Thyroid gland (tissue), 4 donors: ENCODE results near the gene PAX5. TPM values are rescaled to one million over a fixed set of nuclear protein-coding genes. Genes with fewer than 3 reads are reported as not detected.

Experiments used
- DNase-seq, 2 donors: peaks; one replicate each; pipeline ENCODE4 v3.0.0-alpha.2; 2019
- H3K27ac ChIP-seq, 3 donors: fragments of 200-600 bp; sonication (generic); 1 replicate in 2 of 3; 2 replicates in 1 of 3; pipeline ENCODE4 v1.5.1; 2016 to 2019; ENCODE audit warnings: mild to moderate bottlenecking in 1 of 3, moderate library complexity in 1 of 3
- H3K27me3 ChIP-seq: fragments of 200-600 bp; sonication (generic); one replicate; pipeline ENCODE4 v1.5.1; 2019
- H3K36me3 ChIP-seq, 2 donors: fragments of 200-600 bp; sonication (generic); one replicate each; pipeline ENCODE4 v1.5.1; 2016 to 2019
- H3K4me1 ChIP-seq, 2 donors: fragments of 200-600 bp; sonication (generic); one replicate each; pipeline ENCODE4 v1.5.1; 2017 to 2019
- H3K4me3 ChIP-seq, 3 donors: fragments of 200-600 bp; sonication (generic); replicated peaks in 1 of 3; 1 replicate in 2 of 3; 2 replicates in 1 of 3; pipeline ENCODE4 v1.5.1; 2016; ENCODE audit warnings: mild to moderate bottlenecking in 1 of 3
- H3K9me3 ChIP-seq: fragments of 200-600 bp; sonication (generic); one replicate; pipeline ENCODE4 v1.5.1; 2017
- CTCF ChIP-seq, 6 experiments: fragments of 200-600 bp in 3 of 6; fragments of 450-650 bp in 3 of 6; sonication (generic) in 3 of 6; IDR thresholded peaks; one replicate each; pipeline ENCODE4 v1.5.1; 2016 to 2019; ENCODE audit warnings: antibody characterized with exemption in 6 of 6, mild to moderate bottlenecking in 2 of 6, inconsistent platforms in 1 of 6, moderate library complexity in 1 of 6
- POLR2A ChIP-seq, 2 donors: fragments of 450-650 bp; IDR thresholded peaks; one replicate each; pipeline ENCODE4 v1.6.1; 2017; ENCODE audit warnings: antibody characterized with exemption in 2 of 2, mild to moderate bottlenecking in 2 of 2, moderate library complexity in 1 of 2
- WGBS, 2 donors: methylation state at CpG; one replicate each; pipeline ENCODE4 v1.1.5; 2017; 5-methylcytosine and 5-hydroxymethylcytosine counted together
- intact Hi-C: fragments of 100-400 bp; cut with DNase I; formaldehyde crosslinking; loops from one replicate; pipeline ENCODE4 v1.15.1; 2023
- total RNA-seq, 4 donors: library from RNA; depleted of rRNA; stranded (reverse); fragments of >200 nt; gene quantifications; one replicate each; pipeline ENCODE4 v1.2.3, GENCODE V29; 2016

Gene PAX5
- total RNA-seq, 4 donors from 2014 or later, result 0.68 TPM; not detected in 3

DNA sequence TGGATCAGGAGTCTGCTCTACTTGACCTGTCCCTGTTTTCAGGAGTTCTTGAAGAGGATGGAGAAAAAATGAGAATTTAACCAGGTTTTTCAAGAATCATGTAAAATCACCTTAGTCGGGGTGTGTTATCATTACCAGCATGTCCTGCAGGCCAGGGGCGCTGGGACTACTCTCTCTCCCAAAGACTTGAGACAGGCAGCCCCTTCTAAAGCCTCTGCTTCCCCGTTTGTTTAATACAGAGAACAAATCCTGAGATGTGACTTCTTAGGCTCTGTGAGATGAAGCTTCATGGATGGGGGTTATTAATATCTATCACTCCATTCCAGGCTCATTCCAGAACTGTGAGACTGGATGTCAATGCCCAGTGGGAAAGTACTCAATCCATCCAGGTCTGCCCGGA is 3.0 kb downstream of the PAX5 start:
- Histone ChIP-seq H3K9me3 (no peaks in the 10 kb centered on the region), H3K4me1 (peaks cover 15 to 51% of the 10 kb centered on the region in 2 donors), H3K27ac (no peak overlapping the region), H3K36me3 (no peaks in the 10 kb centered on the region), H3K4me3 (no peak overlapping the region), H3K27me3 (peaks cover 74% of the 10 kb centered on the region)
- intact Hi-C loops, result no loop called here
- 25 to 27% methylated on average over 4 of the region's 4 CpGs for WGBS, 2 donors
- TF ChIP-seq CTCF (IDR thresholded peaks at IDR 0.05), result no peak
- no peak for TF ChIP-seq POLR2A (IDR thresholded peaks at IDR 0.05)
- no peak for DNase-seq

DNA sequence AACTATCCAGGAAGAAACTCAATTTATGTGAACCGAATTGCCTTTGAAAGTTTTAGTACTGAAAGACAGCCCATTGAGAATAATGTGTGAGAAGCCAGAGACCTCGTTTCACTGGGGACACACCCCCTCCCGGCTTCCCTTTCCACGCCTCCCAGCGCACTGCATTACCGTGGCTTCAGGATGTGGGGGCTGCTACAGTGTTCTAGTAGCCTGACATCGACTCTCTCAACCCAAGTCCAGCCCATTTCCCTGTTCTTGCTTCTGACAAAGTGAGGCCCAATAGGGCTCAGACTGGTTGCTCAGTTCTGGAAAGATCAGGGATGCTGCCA is 3.5 kb downstream of the PAX5 start:
- Histone ChIP-seq H3K4me3 (no peak overlapping the region), H3K36me3 (no peaks in the 10 kb centered on the region), H3K9me3 (no peaks in the 10 kb centered on the region), H3K27ac (no peak overlapping the region), H3K27me3 (peaks cover 74% of the 10 kb centered on the region), H3K4me1 (peaks cover 20 to 51% of the 10 kb centered on the region in 2 donors)
- no peak for DNase-seq
- intact Hi-C loops, result no loop called here
- TF ChIP-seq POLR2A (IDR thresholded peaks at IDR 0.05) (no peak), CTCF (IDR thresholded peaks at IDR 0.05) (no peak)
- 2 to 9% methylated on average over 7 of the region's 7 CpGs for WGBS, 2 donors

DNA sequence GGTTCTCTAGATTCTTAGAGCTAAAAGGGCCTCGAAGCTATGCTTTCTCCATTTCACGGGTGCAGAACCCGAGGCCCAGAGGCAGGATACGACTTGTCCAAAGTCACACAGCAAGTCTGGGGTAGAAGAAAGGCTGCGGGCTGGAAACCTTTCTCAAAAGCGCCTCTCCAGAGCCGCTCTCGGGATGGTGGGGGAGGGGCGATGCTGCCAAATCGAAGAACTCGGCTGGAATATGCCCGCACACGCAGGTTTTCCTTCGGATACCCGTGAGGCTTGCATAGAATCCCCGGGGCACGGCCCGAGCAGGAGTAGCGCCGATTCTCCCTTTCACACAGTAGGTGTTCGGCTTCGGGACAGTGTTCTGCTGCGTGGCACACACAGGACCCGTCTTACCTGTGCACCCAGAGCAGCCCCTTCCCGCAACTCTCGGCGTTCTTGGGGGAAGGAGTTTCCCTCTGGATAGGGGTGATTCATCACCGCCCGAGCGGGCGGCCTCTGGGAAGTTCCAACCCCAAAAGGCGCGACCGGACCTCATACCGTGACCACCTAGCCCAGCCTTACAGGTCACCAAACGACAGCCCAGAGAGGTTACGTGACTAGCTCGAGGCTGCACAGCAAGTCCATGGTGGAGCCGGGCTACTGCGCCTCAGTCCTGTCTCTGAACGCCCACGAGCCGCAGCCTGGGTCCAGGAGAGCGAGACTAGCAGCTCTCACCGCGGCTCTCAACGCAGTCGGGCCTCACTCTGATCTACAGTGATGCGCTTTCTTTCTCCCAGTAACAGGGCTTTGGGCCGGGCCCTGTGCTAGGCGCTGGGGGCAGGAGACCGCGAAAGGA is 4.1 kb downstream of the PAX5 start:
- 3 to 5% methylated on average over 28 to 36 of the region's 53 CpGs for WGBS, 2 donors
- H3K4me3 ChIP-seq, result no peak overlapping the region
- TF ChIP-seq POLR2A (IDR thresholded peaks at IDR 0.05), result no peak
- TF ChIP-seq CTCF (IDR thresholded peaks at IDR 0.05), result no peak
- peaks cover 25 to 51% of the 10 kb centered on the region in 2 donors for H3K4me1 ChIP-seq
- H3K9me3 ChIP-seq, result no peaks in the 10 kb centered on the region
- no peak for DNase-seq
- peaks cover 74% of the 10 kb centered on the region for H3K27me3 ChIP-seq
- no peaks in the 10 kb centered on the region for H3K36me3 ChIP-seq
- H3K27ac ChIP-seq, result no peak overlapping the region
- intact Hi-C loops, result no loop called here

DNA sequence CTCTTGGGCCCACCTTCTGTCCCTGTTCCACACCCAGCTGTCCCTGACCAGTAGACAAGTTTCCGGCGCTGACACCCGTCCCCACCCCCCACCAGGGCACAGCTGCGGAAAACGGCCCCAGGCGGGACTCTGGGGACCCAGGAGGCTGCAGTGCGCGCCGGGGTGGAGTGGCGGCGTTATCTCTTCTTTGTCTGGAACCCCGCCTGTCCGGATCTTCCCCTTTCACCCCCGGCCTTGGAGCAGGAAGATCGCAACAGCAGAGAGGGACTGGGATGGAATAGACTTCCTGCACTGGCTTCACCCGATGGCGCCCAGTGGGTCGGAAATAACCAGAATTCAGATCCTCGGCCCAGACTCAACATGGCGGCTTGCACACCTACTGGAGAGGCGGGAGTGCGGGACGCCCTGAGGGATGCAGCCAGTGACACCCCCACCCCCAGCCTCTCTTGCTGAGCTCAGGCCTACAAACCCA is 4.7 kb downstream of the PAX5 start:
- no peaks in the 10 kb centered on the region for H3K36me3 ChIP-seq
- intact Hi-C loops, result no loop called here
- peaks cover 72% of the 10 kb centered on the region for H3K27me3 ChIP-seq
- H3K9me3 ChIP-seq, result no peaks in the 10 kb centered on the region
- DNase-seq, result no peak
- no peak for TF ChIP-seq POLR2A (IDR thresholded peaks at IDR 0.05)
- 5 to 7% methylated on average over 22 to 23 of the region's 23 CpGs for WGBS, 2 donors
- H3K4me1 ChIP-seq, result peaks cover 23 to 45% of the 10 kb centered on the region in 2 donors
- no peak overlapping the region for H3K27ac ChIP-seq
- no peak overlapping the region for H3K4me3 ChIP-seq

DNA sequence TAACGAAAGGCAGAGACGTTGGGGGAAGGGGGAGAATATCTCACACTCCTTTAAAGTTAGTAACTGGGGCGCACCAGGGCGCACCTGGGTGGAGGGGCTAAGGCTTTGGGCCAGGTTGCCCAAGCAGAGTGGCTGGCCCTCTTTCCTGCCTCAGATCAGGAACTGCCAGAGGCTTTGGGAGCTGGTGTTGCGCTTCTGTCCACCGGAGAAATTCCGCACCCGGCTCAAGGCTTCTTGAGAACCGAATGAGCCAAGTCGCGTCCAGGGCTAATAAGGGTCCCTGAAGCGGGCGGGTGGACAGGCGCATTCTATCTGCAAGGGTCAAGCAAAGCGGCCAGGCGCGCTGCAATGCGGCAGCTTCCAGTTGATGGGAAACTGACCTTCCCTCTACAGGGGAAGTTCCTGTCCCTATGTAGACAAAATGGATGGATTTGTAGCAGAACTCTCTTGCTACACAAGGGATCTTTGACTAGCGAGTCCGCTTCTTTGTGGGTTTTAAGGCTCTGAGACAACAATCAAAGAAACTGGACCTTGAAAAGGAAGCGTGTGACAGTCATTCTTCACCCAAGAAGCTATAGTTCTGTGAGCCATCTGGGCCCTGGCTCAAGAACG is 5.5 kb downstream of the PAX5 start:
- WGBS, 2 donors, result 5 to 13% methylated on average over 15 to 21 of the region's 22 CpGs
- intact Hi-C loops, result no loop called here
- Histone ChIP-seq H3K27ac (no peak overlapping the region), H3K27me3 (peaks cover 64% of the 10 kb centered on the region), H3K4me1 (peaks cover 22 to 41% of the 10 kb centered on the region in 2 donors), H3K36me3 (no peaks in the 10 kb centered on the region), H3K9me3 (no peaks in the 10 kb centered on the region), H3K4me3 (no peak overlapping the region)
- no peak for DNase-seq
- no peak for TF ChIP-seq POLR2A (IDR thresholded peaks at IDR 0.05)
- no peak for TF ChIP-seq CTCF (IDR thresholded peaks at IDR 0.05)
